Adrenal gland (tissue), 5 donors: ENCODE results near the gene SAMD4B.

Experiments
- CTCF ChIP-seq, 6 experiments: fragments of 450-650 bp in 4 of 6; fragments of 200-600 bp in 2 of 6; sonication (generic) in 1 of 6; IDR thresholded peaks; 1 replicate in 5 of 6; 2 replicates in 1 of 6; pipeline versions ENCODE4 v1.5.1 to v1.8.0; 2016 to 2021; ENCODE audit warnings: antibody characterized with exemption in 6 of 6, mild to moderate bottlenecking in 2 of 6, moderate library complexity in 1 of 6
- POLR2A ChIP-seq, 2 donors: fragments of 450-650 bp; IDR thresholded peaks; one replicate each; pipeline ENCODE4 v1.6.1; 2017; ENCODE audit warnings: antibody characterized with exemption in 2 of 2, mild to moderate bottlenecking in 2 of 2, moderate library complexity in 1 of 2
- donor health status: DM: no; HTN: no; CAD: no.

- TF ChIP-seq CTCF (IDR thresholded peaks at IDR 0.05) (no peak), POLR2A (IDR thresholded peaks at IDR 0.05) (no peak)
These were observed 74.2 kb downstream of the SAMD4B start for GRCh38 chr19:39416152-39417120.
